HuH-7 (cell line): ENCODE measurements around the gene NID2.

Experiments
- DNase-seq: peaks from one replicate; pipeline ENCODE4 v3.0.0; 2011; ENCODE audit warnings: low spot score

Gene NID2

DNA sequence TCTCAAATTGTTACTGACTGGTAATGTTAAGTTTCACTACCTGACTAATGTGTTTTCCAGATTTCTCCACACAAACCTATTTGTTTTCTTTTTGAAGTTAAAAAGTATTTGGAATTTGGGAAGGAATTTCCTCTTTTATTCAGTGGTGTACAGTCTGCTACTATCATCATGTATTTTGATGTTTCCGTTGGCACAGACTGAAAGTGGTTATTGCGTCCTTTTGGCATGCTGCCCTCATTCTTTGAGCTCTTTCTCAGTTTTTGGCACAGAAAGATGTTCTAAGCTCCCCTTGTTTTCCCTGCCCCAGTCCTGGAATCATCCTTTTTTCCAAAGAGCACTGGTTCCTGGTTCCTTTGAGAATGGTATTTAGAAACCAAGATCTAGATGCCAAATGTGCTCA is 110.9 kb downstream of the NID2 start:
- no peak for DNase-seq
